DND-41 (cell line): Measurements from ENCODE around the gene PPM1M.

Source experiments
- EZH2 ChIP-seq: IDR thresholded peaks from 3 replicates; pipeline ENCODE4 v1.6.1; 2012; ENCODE audit warnings: borderline replicate concordance, low read depth, mild to moderate bottlenecking, moderate library complexity, low read length, inconsistent platforms; ENCODE audit not compliant: severe bottlenecking
- TF ChIP-seq, protein P1 (sequence below): IDR thresholded peaks from 2 replicates; pipeline ENCODE4 v1.5.1; 2012; ENCODE audit warnings: borderline replicate concordance, low read length, moderate library complexity, mild to moderate bottlenecking; ENCODE audit not compliant: poor library complexity, severe bottlenecking; ENCODE audit errors: extremely low read depth

DNA sequence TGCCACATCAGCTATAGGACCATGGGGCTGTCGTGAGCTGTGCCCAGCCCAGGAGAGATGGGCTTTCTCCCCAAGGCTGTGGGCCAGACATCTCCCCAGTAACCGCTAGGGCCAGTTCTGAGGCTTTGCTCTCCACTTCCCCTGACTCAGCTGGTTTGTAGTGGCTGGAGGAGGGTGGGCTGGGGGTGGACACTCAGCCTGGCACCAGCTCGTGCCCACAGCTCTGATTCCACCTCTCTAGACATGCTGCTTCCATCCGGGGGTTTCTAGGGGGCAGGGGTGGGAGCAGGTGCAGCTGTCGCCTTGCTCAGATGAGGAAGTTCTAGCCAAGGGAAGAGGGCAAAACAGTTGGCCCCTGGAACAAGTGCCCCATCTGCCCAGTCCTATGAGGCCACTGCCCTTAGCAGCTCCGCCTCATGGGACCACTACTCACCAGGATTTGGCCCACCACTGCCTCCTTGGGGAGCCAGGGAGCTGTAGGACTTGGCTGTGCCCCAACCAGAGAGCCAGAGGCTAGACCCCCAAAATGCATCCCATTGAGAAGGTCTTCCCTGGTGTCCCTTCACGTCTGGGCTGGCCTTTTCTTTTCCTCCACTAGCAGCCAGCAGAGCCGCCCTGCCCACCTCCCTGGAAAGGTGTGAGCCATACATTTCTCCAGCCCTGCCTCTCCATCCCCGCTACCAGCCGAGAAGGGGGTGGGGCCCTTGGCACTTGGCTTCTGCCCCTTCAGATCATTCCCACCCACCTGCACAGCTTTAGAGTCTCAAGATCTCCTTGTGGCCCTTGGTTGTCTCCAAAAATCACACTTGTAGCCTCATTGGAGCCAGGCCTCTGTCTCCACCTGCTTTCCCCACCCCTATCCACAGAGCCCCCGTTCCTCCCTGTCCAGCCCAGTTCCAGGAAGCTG is 51.9 kb downstream of the PPM1M start:
- TF ChIP-seq, protein P1, sequence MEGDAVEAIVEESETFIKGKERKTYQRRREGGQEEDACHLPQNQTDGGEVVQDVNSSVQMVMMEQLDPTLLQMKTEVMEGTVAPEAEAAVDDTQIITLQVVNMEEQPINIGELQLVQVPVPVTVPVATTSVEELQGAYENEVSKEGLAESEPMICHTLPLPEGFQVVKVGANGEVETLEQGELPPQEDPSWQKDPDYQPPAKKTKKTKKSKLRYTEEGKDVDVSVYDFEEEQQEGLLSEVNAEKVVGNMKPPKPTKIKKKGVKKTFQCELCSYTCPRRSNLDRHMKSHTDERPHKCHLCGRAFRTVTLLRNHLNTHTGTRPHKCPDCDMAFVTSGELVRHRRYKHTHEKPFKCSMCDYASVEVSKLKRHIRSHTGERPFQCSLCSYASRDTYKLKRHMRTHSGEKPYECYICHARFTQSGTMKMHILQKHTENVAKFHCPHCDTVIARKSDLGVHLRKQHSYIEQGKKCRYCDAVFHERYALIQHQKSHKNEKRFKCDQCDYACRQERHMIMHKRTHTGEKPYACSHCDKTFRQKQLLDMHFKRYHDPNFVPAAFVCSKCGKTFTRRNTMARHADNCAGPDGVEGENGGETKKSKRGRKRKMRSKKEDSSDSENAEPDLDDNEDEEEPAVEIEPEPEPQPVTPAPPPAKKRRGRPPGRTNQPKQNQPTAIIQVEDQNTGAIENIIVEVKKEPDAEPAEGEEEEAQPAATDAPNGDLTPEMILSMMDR: no peak
- TF ChIP-seq EZH2: no peak
